Peyer's patch (tissue), 4 donors: ENCODE measurements around the gene YIPF5. TPM values are rescaled to one million over a fixed set of nuclear protein-coding genes. Genes with fewer than 3 reads are reported as not detected.

ENCODE experiments used
- DNase-seq, 3 donors: peaks; one replicate each; pipeline ENCODE4 v3.0.0-alpha.2; 2017 to 2019
- H3K27ac ChIP-seq, 4 donors: fragments of 200-600 bp; sonication (generic); one replicate each; pipeline ENCODE4 v1.5.1; 2016 to 2019
- H3K27me3 ChIP-seq, 2 donors: fragments of 200-600 bp; sonication (generic); one replicate each; pipeline ENCODE4 v1.5.1; 2019
- H3K36me3 ChIP-seq, 3 donors: fragments of 200-600 bp; sonication (generic); one replicate each; pipeline ENCODE4 v1.5.1; 2016 to 2019
- H3K4me1 ChIP-seq, 4 donors: fragments of 200-600 bp; sonication (generic); one replicate each; pipeline ENCODE4 v1.5.1; 2016 to 2019
- H3K4me3 ChIP-seq, 4 donors: fragments of 200-600 bp; sonication (generic); 1 replicate in 3 of 4; 2 replicates in 1 of 4; pipeline ENCODE4 v1.5.1; 2016 to 2019; ENCODE audit warnings: mild to moderate bottlenecking in 1 of 4
- H3K9me3 ChIP-seq, 4 donors: fragments of 200-600 bp; sonication (generic); one replicate each; pipeline ENCODE4 v1.5.1; 2016 to 2019; ENCODE audit warnings: mild to moderate bottlenecking in 1 of 4
- CTCF ChIP-seq, 6 experiments: fragments of 450-650 bp in 4 of 6; fragments of 200-600 bp in 2 of 6; sonication (generic) in 1 of 6; IDR thresholded peaks; one replicate each; pipeline ENCODE4 v1.5.1; 2017 to 2019; ENCODE audit warnings: antibody characterized with exemption in 6 of 6, mild to moderate bottlenecking in 3 of 6, moderate library complexity in 1 of 6
- POLR2A ChIP-seq, 2 donors: fragments of 450-650 bp; IDR thresholded peaks; one replicate each; pipeline ENCODE4 v1.5.1; 2017; ENCODE audit warnings: antibody characterized with exemption in 2 of 2, mild to moderate bottlenecking in 2 of 2, moderate library complexity in 2 of 2
- total RNA-seq, 4 donors: library from RNA; depleted of rRNA; stranded (reverse); fragments of >200 nt; gene quantifications; one replicate each; pipeline ENCODE4 v1.1.0, GENCODE V29; 2016

The YIPF5 gene
- total RNA-seq, 4 donors from 2014 or later, result 22.3 to 47.6 (median 34.9) TPM

GRCh38 chr5:144162686-144163085, 7.8 kb downstream of the YIPF5 start:
- TF ChIP-seq CTCF (IDR thresholded peaks at IDR 0.05), result no peak
- no peak for TF ChIP-seq POLR2A (IDR thresholded peaks at IDR 0.05)
- Histone ChIP-seq H3K36me3 (peaks cover 0 to 82% (median 0%) of the 10 kb centered on the region in 3 donors), H3K4me1 (no peaks in the 10 kb centered on the region), H3K4me3 (no peak overlapping the region), H3K27me3 (no peaks in the 10 kb centered on the region), H3K9me3 (no peaks in the 10 kb centered on the region), H3K27ac (no peak overlapping the region)
- no peak for DNase-seq

- H3K4me1 ChIP-seq, result no peaks in the 10 kb centered on the region
- no peaks in the 10 kb centered on the region for H3K27me3 ChIP-seq
- no peak overlapping the region for H3K4me3 ChIP-seq
- no peaks in the 10 kb centered on the region for H3K9me3 ChIP-seq
- TF ChIP-seq POLR2A (IDR thresholded peaks at IDR 0.05), result no peak
- no peak for TF ChIP-seq CTCF (IDR thresholded peaks at IDR 0.05)
- peak overlapping the region in 1 of 4 donors; percentile 45 for H3K27ac ChIP-seq
- no peak for DNase-seq
- H3K36me3 ChIP-seq, result peaks cover 0 to 32% (median 0%) of the 10 kb centered on the region in 3 donors
These were observed 13.7 kb downstream of the YIPF5 start for GRCh38 chr5:144156767-144157171.

GRCh38 chr5:144151026-144151425, 19.4 kb downstream of the YIPF5 start:
- no peak for DNase-seq
- no peak overlapping the region for H3K27ac ChIP-seq
- no peak overlapping the region for H3K4me3 ChIP-seq
- no peaks in the 10 kb centered on the region for H3K36me3 ChIP-seq
- H3K4me1 ChIP-seq, result no peaks in the 10 kb centered on the region
- no peaks in the 10 kb centered on the region for H3K27me3 ChIP-seq
- no peaks in the 10 kb centered on the region for H3K9me3 ChIP-seq
- TF ChIP-seq POLR2A (IDR thresholded peaks at IDR 0.05) (no peak), CTCF (IDR thresholded peaks at IDR 0.05) (no peak)

DNA sequence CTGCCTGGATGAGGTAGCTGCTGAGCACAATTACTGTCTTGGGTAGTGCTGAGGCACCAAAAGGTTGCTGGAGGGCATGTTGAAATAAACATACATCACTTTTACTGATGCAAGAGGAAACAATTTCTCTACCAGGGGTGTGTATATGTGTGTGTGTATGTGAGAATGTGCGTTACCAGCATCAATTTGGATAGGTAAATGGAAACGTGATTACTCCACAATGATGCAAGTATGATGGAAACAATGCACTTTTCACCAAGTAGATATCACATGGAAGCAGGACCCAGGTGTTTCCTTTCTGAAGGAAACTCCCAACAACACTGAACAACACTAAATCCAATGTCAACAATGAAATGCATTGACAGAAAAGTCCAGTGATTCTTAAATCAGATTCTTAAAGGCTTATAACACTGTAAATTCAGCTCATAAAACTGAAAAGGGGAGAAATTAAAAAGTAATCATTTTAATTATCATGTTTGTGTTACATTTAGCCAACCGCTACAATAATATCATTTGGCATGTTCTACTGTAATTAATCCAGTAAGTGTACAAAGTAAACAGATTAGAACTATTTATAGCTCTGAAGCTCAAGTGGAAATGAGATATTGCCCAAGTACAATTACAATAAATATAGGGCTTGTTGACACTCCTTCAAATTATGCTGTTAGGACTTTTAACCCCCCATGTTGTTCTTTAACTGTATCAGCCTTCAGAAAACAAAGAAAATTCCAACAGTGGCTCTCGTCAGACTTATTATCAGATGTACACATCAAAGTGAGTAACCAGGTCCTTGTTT, 25.3 kb downstream of the YIPF5 start:
- no peaks in the 10 kb centered on the region for H3K27me3 ChIP-seq
- peak overlapping the region in 1 of 4 donors; percentile 12 for H3K27ac ChIP-seq
- H3K9me3 ChIP-seq, result no peaks in the 10 kb centered on the region
- no peak for TF ChIP-seq CTCF (IDR thresholded peaks at IDR 0.05)
- no peak for TF ChIP-seq POLR2A (IDR thresholded peaks at IDR 0.05)
- H3K4me1 ChIP-seq, result no peaks in the 10 kb centered on the region
- no peak for DNase-seq
- H3K36me3 ChIP-seq, result no peaks in the 10 kb centered on the region
- no peak overlapping the region for H3K4me3 ChIP-seq

DNA sequence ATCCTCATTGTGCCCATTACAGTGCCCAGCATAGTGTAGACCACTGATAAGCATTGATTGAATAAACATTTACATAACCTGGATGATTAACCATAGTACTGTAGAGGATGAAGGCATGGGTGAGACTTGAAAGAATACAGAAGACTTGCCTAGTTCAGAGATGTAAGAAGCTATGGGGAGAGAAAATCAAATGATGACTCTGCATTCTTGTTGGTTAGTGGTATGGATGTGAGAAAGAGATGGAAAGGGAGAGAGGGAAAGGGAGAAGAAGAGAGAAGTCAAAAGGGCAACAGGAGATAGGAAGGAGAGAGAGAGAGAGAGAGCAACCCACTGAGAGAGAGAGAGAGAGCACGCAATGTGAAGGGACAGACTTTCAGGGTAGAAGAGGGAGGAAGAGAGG, 26.8 kb downstream of the YIPF5 start:
- Histone ChIP-seq H3K27me3 (no peaks in the 10 kb centered on the region), H3K27ac (no peak overlapping the region), H3K4me1 (no peaks in the 10 kb centered on the region), H3K4me3 (no peak overlapping the region), H3K36me3 (no peaks in the 10 kb centered on the region), H3K9me3 (no peaks in the 10 kb centered on the region)
- no peak for DNase-seq
- TF ChIP-seq CTCF (IDR thresholded peaks at IDR 0.05) (no peak), POLR2A (IDR thresholded peaks at IDR 0.05) (no peak)
